ENCODE measurements around the gene CHID1.
A peak's percentile ranks its signal among the peaks of the same experiment; 100 is the strongest.

Gene CHID1

DNA sequence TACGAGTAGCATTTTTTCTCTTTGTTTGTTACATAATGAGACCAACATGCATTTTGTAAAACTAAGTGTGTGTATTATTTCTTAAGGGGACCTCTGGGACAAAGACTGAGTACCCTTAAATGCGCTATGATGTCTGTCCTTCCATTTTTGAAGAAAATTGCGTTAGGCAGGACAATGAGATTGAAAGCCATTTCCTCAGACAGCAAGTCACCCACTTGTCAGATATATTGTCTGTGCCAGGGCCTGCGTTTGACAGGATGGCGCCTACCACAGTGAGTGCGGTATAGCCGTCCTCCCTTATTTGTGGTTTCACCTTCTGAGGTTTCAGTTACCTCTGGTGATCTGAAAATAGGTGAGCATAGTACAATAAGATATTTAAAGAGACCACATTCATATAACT is 17.3 kb upstream of the CHID1 start:
- in situ Hi-C loops (cut with MboI; ENCODE audit: low sequenced_read_pairs, unreplicated experiment) = no loop called here
- no peak for DNase-seq (ENCODE audit: low spot score)
- no peak for TF ChIP-seq CTCF (IDR thresholded peaks at IDR 0.05; ENCODE audit: borderline replicate concordance, control extremely low read depth, extremely low read depth, insufficient read depth, missing control alignments)

DNA sequence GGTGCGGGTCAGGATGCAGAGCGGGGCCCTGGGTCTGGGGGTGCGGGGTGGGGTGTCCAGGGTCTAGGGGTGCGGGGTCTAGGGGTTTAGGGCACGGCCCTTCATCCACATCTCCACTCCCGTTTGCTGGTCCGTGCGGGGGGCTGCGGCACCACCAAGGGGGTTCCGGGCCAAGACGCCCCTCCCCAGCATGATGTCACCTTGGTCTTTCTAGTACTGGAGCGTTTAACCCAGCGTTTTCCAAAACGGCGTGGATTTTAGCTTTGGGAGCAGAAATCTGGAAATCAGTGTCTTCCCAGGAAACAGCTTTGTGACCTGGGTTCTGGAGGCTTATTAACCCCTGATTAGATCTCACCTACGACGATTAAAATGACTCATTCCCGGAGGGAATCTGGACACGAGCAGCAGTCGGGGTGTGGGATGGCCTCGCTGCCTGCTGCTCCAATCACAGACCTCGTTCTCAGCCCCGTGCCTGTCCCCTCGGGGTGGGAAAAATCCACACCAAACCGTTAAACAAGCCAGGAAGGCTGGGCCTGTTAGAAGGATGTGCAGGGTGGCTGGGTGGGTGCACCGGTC is 15.8 kb upstream of the CHID1 start:
- TF ChIP-seq CTCF (IDR thresholded peaks at IDR 0.05; ENCODE audit: borderline replicate concordance, control extremely low read depth, extremely low read depth, insufficient read depth, missing control alignments) = no peak
- in situ Hi-C loops (cut with MboI; ENCODE audit: low sequenced_read_pairs, unreplicated experiment) = no loop called here
- no peak for DNase-seq (ENCODE audit: low spot score)

DNA sequence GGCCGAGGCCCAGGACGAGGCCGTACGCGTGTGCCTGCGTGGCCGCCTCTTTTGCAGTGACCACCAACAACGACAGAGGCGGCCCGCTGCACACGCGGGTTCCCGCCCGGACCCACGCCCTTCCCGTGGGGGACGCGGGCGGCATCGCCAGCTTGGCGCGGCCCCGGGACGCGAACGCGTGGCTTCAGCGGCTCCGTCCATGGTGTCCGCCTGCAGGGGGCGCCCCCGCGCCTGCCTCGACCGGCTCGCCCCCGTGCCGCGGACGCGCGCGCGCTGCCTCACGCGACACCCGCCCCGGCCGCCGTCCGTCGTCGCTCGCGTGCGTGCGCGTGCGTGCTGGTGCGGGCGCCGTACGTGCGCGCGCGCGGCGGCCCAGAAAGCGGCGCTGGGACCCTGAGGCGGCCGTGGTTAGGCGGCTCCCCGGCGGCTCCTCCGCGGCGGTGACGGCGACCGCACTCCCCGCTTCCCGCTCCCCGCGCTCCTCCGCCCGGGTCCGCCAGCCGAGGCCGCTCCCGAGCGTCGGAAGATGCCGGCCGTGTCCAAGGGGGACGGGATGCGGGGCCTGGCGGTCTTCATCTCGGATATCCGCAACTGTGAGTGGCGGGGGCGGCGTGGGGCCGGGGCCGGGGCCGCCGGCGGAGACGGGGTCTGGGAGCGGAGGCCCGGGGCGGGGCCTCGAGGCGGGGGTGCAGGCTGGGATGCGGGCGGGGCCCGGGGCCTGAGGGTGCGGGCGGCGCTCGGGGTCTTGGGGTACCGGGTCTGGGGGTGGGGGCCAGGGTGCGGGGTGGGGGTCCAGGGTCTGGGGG is 15.1 kb upstream of the CHID1 start, which contains the start of gene AP2A2:
Gene AP2A2 (plus strand): TSS at position 375 of the 806 bp plus-strand sequence. CDS start 152 bp downstream, at position 527.
- DNase-seq (ENCODE audit: low spot score) = peak; percentile 98
- peak; percentile 98 for TF ChIP-seq CTCF (IDR thresholded peaks at IDR 0.05; ENCODE audit: borderline replicate concordance, control extremely low read depth, extremely low read depth, insufficient read depth, missing control alignments)
- in situ Hi-C loops (cut with MboI; ENCODE audit: low sequenced_read_pairs, unreplicated experiment) = no loop called here

DNA sequence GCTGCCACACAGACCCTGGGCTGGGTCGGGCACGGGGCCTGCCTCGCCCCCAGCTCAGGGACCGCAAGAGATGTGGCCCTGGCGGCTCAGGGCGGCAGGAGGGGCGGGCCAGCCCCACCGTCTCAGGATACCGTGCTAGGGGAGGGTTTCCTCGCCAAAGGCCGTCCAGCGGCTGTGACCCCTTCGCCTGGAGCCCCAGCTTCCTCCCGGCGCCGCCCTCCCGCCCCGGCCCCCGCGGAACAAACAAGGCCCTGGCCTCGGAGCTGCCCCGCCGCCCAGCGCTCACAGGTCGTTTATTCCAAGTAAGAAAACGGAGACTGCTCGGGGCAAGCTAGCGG is 14.5 kb upstream of the CHID1 start:
- DNase-seq (ENCODE audit: low spot score) = no peak
- no peak for TF ChIP-seq CTCF (IDR thresholded peaks at IDR 0.05; ENCODE audit: borderline replicate concordance, control extremely low read depth, extremely low read depth, insufficient read depth, missing control alignments)
- in situ Hi-C loops (cut with MboI; ENCODE audit: low sequenced_read_pairs, unreplicated experiment) = no loop called here

GRCh38 chr11:924406-925157 is 14.0 kb upstream of the CHID1 start:
- no peak for TF ChIP-seq CTCF (IDR thresholded peaks at IDR 0.05; ENCODE audit: borderline replicate concordance, control extremely low read depth, extremely low read depth, insufficient read depth, missing control alignments)
- in situ Hi-C loops (cut with MboI; ENCODE audit: low sequenced_read_pairs, unreplicated experiment) = no loop called here
- no peak for DNase-seq (ENCODE audit: low spot score)

DNA sequence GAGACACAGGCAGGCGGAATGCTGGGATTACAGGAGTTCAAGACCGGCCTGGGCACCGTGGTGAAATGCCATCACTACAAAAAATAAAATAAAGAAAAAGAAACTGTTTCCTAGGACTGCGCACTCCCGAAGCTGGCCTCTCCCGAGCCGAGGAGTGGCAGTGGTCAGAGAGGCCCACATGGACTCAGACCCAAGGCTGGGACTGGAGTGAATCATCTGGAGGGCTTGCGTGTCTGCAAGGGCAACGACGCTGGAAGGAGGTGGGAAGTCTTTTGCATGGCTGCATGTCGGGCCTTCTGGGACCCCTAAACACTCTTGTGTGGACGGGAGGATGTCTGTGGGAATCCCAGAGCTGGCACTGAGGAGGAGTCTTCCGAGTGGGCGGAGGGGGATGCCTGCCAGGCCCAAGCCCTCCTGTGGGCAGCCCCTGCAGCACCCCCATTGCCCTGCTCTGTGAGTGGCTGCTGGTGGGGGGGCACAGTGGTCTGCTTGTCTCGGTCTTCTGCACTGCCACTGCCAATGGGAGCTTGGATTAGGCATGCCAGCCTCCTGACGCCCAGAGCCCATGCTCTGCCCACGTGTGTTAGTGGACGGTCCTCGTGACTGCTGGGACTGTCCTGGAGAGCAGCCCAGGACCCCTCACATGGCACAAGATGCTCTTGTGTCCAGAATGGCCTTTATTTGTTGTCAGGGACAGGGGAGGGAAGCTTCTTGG is 13.2 kb upstream of the CHID1 start:
- in situ Hi-C loops (cut with MboI; ENCODE audit: low sequenced_read_pairs, unreplicated experiment) = no loop called here
- DNase-seq (ENCODE audit: low spot score) = no peak
- no peak for TF ChIP-seq CTCF (IDR thresholded peaks at IDR 0.05; ENCODE audit: borderline replicate concordance, control extremely low read depth, extremely low read depth, insufficient read depth, missing control alignments)

Measured in GM13976 (cell line).